ENCODE data around the gene TRAK2.
"Not testable (repeated sequence)": the region's sequence is repeated elsewhere in the genome, so short reads cannot be mapped to it uniquely, and the experiment has no call there.

Gene TRAK2

DNA sequence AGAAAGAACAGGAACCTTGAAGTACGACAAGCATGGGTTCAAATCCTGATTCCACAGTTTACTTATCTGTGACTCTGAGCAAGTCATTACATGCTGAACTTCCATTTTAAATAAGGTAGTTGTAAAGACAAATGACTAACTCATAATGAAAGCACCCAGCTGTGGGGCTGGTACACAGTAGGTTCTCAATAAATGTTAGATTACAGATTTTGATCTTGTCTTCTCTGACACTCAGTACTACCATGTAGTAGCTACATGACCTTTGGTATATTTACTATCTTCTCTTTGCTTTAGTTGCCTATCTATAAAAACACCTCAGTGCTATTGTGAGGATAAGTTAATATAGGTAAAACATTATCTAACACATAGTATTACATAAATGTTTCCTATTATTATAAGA is 3.2 kb downstream of the TRAK2 start:
- no peak for FAIRE-seq

GRCh38 chr2:201447086-201447485 is 4.2 kb downstream of the TRAK2 start:
- no peak for FAIRE-seq

- FAIRE-seq = no peak
Measured at GRCh38 chr2:201444746-201445465, 6.4 kb downstream of the TRAK2 start.

DNA sequence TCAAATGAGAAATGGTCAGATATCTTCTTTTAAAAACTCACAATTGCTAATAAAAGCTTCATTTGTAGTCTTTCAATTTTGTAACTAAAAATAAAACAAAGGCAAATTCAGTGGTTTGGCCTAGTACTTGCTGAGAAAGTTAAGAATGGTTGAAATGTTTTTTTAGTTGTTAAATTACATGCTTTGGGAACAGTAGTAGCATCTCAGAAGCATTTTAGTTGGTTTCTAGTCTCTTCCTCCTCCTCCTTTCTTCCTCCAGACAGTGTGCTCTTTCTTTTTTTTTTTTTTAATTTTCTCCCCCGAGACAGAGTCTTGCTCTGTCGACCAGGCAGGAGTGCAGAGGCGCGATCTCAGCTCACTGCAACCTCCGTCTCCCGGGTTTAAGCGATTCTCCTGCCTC is 9.8 kb downstream of the TRAK2 start:
- FAIRE-seq = no peak

DNA sequence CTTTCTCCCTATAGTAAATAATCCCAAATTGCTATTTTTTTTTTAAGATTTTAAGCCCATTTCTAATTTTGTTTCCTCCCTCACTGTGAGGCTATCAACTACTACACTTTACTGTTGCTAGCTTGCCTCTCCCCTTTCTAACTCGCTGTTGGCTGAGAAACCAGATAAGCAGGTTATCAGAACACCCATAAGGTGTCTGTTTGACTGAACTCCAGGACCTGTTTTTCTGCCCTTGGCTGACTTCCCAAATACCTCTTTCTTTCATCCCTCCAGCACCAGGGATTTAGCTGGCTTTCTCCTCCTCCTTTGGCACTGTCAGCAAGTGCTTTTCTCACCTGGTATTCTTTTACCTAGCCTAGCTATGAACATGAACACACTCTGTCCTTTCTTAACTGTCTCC is 11.1 kb downstream of the TRAK2 start:
- FAIRE-seq = no peak

GRCh38 chr2:201439336-201439922 is 11.8 kb downstream of the TRAK2 start:
- FAIRE-seq = not testable (repeated sequence)

GRCh38 chr2:201436141-201436540 is 15.1 kb downstream of the TRAK2 start:
- FAIRE-seq = no peak

DNA sequence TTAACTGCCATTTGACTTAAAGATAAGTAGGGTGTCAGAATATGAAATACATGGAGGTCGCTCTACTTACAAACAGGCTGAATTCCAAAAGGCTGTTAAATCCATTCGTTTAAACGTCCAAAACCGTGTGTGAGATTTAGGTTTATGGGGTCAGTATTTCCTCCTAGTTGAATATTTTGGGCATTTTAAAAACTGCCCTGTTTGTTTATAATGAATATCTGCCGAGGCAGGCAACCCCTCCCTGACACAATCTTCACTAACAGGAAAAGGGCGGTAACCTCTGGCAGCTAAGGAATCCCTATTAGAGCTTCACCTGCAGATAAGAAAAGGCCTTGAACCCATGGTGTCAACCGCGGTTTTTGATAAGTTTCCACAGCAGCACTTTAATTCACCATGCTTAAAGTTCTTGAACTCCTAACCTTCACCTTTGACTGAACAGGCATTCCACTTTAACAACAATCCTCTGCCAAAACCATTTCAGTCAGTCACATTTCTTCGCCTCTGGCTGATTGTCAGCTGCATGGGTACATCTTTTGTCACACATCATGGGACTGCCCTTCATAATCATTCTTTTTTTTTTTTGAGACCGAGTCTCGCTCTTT is 17.8 kb downstream of the TRAK2 start:
- FAIRE-seq = no peak

- no peak for FAIRE-seq
Measured at GRCh38 chr2:201432621-201433393, 18.5 kb downstream of the TRAK2 start.

GRCh38 chr2:201432038-201432620 is 19.1 kb downstream of the TRAK2 start:
- FAIRE-seq = no peak

DNA sequence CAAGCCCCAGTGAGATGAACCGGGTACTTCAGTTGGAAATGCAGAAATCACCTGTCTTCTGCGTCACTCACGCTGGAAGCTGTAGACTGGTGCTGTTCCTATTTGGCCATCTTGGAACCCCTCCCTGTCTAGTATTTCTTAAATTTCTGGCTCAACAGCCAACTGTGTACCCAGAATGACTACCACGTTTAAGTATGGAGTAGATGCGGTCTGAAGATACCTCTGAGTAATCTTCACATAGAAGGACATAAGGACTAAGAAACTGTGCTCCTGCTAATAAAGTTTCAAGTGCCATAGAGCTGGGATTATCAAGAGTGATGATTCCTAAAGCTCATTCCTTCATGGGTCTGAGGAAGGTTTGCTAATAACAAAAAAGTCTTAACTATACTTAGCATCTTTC is 20.4 kb downstream of the TRAK2 start:
- FAIRE-seq = no peak

DNA sequence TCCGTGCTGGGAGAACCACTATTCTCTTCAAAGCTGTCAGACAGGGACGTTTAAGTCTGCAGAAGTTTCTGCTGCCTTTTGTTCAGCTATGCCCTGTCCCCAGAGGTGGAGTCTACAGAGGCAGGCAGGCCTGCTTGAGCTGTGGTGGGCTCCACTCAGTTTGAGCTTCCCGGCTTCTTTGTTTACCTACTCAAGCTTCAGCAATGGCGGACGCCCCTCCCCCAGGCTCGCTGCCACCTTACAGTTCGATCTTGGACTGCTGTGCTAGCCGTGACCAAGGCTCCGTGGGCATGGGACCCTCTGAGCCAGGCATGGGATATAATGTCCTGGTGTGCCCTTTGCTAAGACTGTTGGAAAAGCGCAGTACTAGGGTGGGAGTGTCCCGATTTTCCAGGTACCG is 20.9 kb downstream of the TRAK2 start:
- FAIRE-seq = not testable (repeated sequence)

- not testable (repeated sequence) for FAIRE-seq
Measured at GRCh38 chr2:201429835-201430234, 21.4 kb downstream of the TRAK2 start.

GRCh38 chr2:201428366-201428765 is 22.9 kb downstream of the TRAK2 start:
- not testable (repeated sequence) for FAIRE-seq

DNA sequence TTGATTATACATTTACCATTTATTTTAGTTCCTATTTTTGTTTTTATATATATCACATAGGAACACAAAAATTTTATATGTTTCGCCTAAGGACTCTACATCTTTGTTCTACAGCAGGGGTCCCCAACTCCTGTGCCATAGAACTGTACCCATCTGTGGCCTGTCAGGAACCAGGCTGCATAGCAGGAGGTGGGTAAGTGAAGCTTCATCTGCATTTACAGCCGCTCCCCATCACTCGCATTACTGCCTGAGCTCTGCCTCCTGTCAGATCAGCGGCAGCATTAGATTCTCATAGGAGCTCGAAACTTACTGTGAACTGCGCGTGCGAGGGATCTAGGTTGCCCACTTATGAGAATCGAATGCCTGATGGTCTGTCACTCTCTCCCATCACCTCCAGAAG is 25.3 kb downstream of the TRAK2 start:
- FAIRE-seq = no peak

GRCh38 chr2:201420442-201421113 is 30.7 kb downstream of the TRAK2 start:
- no peak for FAIRE-seq

DNA sequence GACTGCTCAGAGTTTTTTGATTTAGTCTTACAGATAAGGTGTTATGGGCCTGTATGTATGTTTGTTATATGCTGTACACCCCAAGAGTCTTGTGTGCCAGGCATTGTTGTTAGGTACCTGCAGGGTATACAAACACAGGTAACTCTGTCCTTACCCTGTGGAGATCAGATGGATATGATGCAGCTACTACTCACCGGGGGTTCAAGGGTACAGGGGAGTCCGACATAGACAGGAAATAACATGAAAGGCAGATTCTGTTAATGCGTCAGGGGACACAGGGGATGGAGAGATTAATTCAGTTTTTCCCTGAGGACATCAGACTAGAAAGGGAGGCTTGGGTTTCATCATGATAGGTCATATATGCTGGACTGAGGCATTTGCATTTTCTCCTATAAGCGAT is 31.3 kb downstream of the TRAK2 start:
- no peak for FAIRE-seq

GRCh38 chr2:201419057-201419635 is 32.1 kb downstream of the TRAK2 start:
- no peak for FAIRE-seq

GRCh38 chr2:201415149-201415548 is 36.1 kb downstream of the TRAK2 start:
- no peak for FAIRE-seq

- FAIRE-seq = no peak
Measured at GRCh38 chr2:201414099-201415023, 36.9 kb downstream of the TRAK2 start.

DNA sequence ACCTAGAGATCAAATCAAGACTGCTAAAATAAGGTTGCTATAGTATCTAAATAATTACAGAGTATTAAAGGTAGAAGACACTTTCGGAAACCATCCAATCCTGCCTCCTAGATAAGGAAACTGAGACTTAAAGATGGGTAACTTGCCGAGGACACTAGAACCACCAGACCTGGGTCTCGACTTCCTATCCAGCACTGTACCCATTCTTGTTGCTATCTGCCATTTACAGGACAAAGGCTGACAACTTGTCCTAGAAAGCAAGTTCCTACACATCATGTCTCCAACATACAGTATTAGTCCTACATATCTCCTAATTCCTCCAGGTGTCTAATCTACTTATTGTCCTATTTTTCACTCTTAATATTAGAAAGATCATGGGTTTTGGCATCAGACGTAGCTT is 37.7 kb downstream of the TRAK2 start:
- FAIRE-seq = no peak
